B cell (primary cell): Measurements from ENCODE around the gene RIPOR1.

Experiments
- CTCF ChIP-seq: fragments of 200-600 bp; IDR thresholded peaks from one replicate; pipeline ENCODE4 v1.8.0; 2022; ENCODE audit warnings: antibody characterized with exemption, mild to moderate bottlenecking
- EZH2 ChIP-seq: IDR thresholded peaks from 2 replicates; pipeline ENCODE4 v1.6.1; 2012; ENCODE audit warnings: borderline replicate concordance, low read depth, mild to moderate bottlenecking, moderate library complexity, low read length; ENCODE audit not compliant: insufficient read depth, poor library complexity, severe bottlenecking

GRCh38 chr16:67483731-67484525 lies 44.7 kb upstream of the RIPOR1 start:
- TF ChIP-seq CTCF (no peak), EZH2 (no peak)
